Measurements from ENCODE around the gene FGFBP1.

Gene FGFBP1

GRCh38 chr4:15948826-15949225, 10.3 kb upstream of the FGFBP1 start:
- Histone ChIP-seq H4K20me1 (ENCODE audit: low read depth, low read length) (no peaks in the 10 kb centered on the region), H3K9ac (ENCODE audit: low read length) (no peak overlapping the region), H2AFZ (ENCODE audit: low read depth, low read length, severe bottlenecking) (no peak overlapping the region), H3F3A (ENCODE audit: insufficient read depth) (no peaks in the 10 kb centered on the region), H3K9me3 (ENCODE audit: insufficient read depth, low read length) (no peaks in the 10 kb centered on the region), H3K4me2 (ENCODE audit: low read depth, low read length, poor library complexity, severe bottlenecking) (no peak overlapping the region), H3K9me2 (replicated peaks; ENCODE audit: insufficient read depth, low read length) (no peaks in the 10 kb centered on the region), H3K27me3 (ENCODE audit: low read length) (no peaks in the 10 kb centered on the region), H3K4me3 (ENCODE audit: insufficient read depth, low read length, poor library complexity, severe bottlenecking) (no peak overlapping the region), H3K27ac (ENCODE audit: low read depth, low read length) (no peak overlapping the region), H3K36me3 (ENCODE audit: low read length) (no peaks in the 10 kb centered on the region), H3K79me2 (ENCODE audit: insufficient read depth, low read length) (no peaks in the 10 kb centered on the region)
- TF ChIP-seq EZH2phosphoT487 (conservative IDR thresholded peaks at IDR 0.05; ENCODE audit: low read length), result no peak
- no peak for TF ChIP-seq CTCF (IDR thresholded peaks at IDR 0.05; ENCODE audit: insufficient read depth, low read length, poor library complexity, severe bottlenecking)

DNA sequence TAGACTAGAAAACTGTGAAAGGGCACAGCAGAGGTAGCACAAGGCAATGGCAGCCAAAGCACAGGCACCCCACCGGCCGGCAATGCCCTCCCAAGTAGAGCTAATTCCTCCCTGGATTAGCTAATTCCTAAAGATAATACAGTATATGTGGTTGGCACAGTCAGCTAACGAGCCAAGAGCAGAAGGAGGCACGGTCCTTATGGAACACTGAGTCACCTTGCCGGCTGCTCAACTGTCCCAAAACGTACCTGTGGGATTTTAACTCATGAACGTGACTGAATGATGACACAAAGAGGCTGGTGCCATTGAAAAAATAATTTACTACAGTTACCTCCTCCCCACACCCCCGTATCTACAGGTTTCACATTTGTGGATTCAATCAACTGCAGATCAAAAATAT, 9.1 kb upstream of the FGFBP1 start:
- Histone ChIP-seq H2AFZ (ENCODE audit: low read depth, low read length, severe bottlenecking) (no peak overlapping the region), H3K9me3 (ENCODE audit: insufficient read depth, low read length) (no peaks in the 10 kb centered on the region), H4K20me1 (ENCODE audit: low read depth, low read length) (no peaks in the 10 kb centered on the region), H3K4me2 (ENCODE audit: low read depth, low read length, poor library complexity, severe bottlenecking) (no peak overlapping the region), H3F3A (ENCODE audit: insufficient read depth) (no peaks in the 10 kb centered on the region), H3K9ac (ENCODE audit: low read length) (no peak overlapping the region), H3K79me2 (ENCODE audit: insufficient read depth, low read length) (no peaks in the 10 kb centered on the region), H3K9me2 (replicated peaks; ENCODE audit: insufficient read depth, low read length) (no peaks in the 10 kb centered on the region), H3K36me3 (ENCODE audit: low read length) (no peaks in the 10 kb centered on the region), H3K27me3 (ENCODE audit: low read length) (no peaks in the 10 kb centered on the region), H3K27ac (ENCODE audit: low read depth, low read length) (no peak overlapping the region), H3K4me3 (ENCODE audit: insufficient read depth, low read length, poor library complexity, severe bottlenecking) (no peak overlapping the region)
- TF ChIP-seq CTCF (IDR thresholded peaks at IDR 0.05; ENCODE audit: insufficient read depth, low read length, poor library complexity, severe bottlenecking) (no peak), EZH2phosphoT487 (conservative IDR thresholded peaks at IDR 0.05; ENCODE audit: low read length) (no peak)

DNA sequence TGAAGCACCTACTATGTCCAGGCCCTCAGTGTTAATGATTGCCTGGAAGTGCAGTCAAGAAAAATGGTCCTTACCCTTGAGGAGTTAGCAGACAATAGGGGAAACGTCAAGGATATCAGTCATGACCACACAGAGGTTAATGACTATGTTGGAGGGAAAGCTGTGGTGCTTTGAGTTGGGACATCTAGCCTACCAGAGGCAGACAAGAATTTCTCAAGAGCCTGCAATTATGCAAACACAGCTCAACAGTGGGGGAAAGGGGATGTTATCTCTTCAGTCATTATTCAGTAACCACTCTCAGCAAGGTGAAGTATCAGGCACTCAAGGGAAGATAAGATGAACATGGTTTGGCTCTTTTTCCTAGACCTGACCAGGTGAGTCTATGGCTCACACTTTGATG, 7.0 kb upstream of the FGFBP1 start:
- Histone ChIP-seq H3K36me3 (ENCODE audit: low read length) (no peaks in the 10 kb centered on the region), H3K9me2 (replicated peaks; ENCODE audit: insufficient read depth, low read length) (no peaks in the 10 kb centered on the region)

More for the DNA sequence above, 7.0 kb upstream of the FGFBP1 start:
- TF ChIP-seq EZH2phosphoT487 (conservative IDR thresholded peaks at IDR 0.05; ENCODE audit: low read length), result no peak
- TF ChIP-seq CTCF (IDR thresholded peaks at IDR 0.05; ENCODE audit: insufficient read depth, low read length, poor library complexity, severe bottlenecking), result no peak
- H3K4me3 ChIP-seq (ENCODE audit: insufficient read depth, low read length, poor library complexity, severe bottlenecking), result no peak overlapping the region
- H3K9me3 ChIP-seq (ENCODE audit: insufficient read depth, low read length), result no peaks in the 10 kb centered on the region
- H3K27me3 ChIP-seq (ENCODE audit: low read length), result no peaks in the 10 kb centered on the region
- no peak overlapping the region for H3K9ac ChIP-seq (ENCODE audit: low read length)
- no peak overlapping the region for H2AFZ ChIP-seq (ENCODE audit: low read depth, low read length, severe bottlenecking)
- H3K27ac ChIP-seq (ENCODE audit: low read depth, low read length), result no peak overlapping the region
- H3F3A ChIP-seq (ENCODE audit: insufficient read depth), result no peaks in the 10 kb centered on the region
- H4K20me1 ChIP-seq (ENCODE audit: low read depth, low read length), result no peaks in the 10 kb centered on the region
- H3K79me2 ChIP-seq (ENCODE audit: insufficient read depth, low read length), result no peaks in the 10 kb centered on the region
- H3K4me2 ChIP-seq (ENCODE audit: low read depth, low read length, poor library complexity, severe bottlenecking), result no peak overlapping the region
